SK-N-SH (cell line): ENCODE data around the gene PASK. TPM values are rescaled to one million over a fixed set of nuclear protein-coding genes. Genes with fewer than 3 reads are reported as not detected.

ENCODE experiments used
- CTCF ChIA-PET: fragments of 300-600, 350-600 bp; formaldehyde crosslinking; extraction: SDS; loops from one replicate; lab custom pipeline; 2021; lab: Yijun Ruan, JAX
- POLR2A ChIA-PET: fragments of 350-600 bp; sonication (Branson Sonifier 250); formaldehyde crosslinking; extraction: SDS; loops from one replicate; lab custom pipeline; 2020; ENCODE audit warnings: antibody characterized with exemption, inconsistent platforms; lab: Yijun Ruan, JAX
- DNase-seq: peaks from one replicate; pipeline ENCODE4 v3.0.0; 2012
- H2AFZ ChIP-seq: fragments of 200-600 bp; sonication (generic); 2 replicates; pipeline ENCODE4 v1.8.1; 2016; ENCODE audit warnings: antibody characterized with exemption, mild to moderate bottlenecking, low read depth
- H3F3A ChIP-seq: fragments of 200-600 bp; sonication (generic); replicated peaks from 2 replicates; pipeline ENCODE3; 2016; ENCODE audit warnings: antibody characterized with exemption, mild to moderate bottlenecking; ENCODE audit not compliant: insufficient read depth
- H3K27ac ChIP-seq, 2 experiments: fragments of 200-500 bp in 1 of 2; fragments of 200-600 bp in 1 of 2; sonication (Bioruptor generic) in 1 of 2; sonication (generic), shearing (Covaris generic) in 1 of 2; 2 replicates each; pipeline versions ENCODE4 v1.5.1 to v1.6.1; 2014 to 2016; ENCODE audit warnings: low read depth in 2 of 2, inconsistent platforms in 1 of 2, low read length in 1 of 2, mild to moderate bottlenecking in 1 of 2, mixed read lengths in 1 of 2
- H3K27me3 ChIP-seq: fragments of 200-600 bp; sonication (generic), shearing (Covaris generic); 2 replicates; pipeline ENCODE4 v1.6.1; 2016; ENCODE audit warnings: mixed run types; ENCODE audit not compliant: insufficient read depth
- H3K36me3 ChIP-seq, 2 experiments: fragments of 200-500 bp in 1 of 2; fragments of 200-600 bp in 1 of 2; sonication (Bioruptor generic) in 1 of 2; sonication (generic) in 1 of 2; replicated peaks in 1 of 2; 2 replicates each; pipeline versions ENCODE3 to v1.5.1; 2014 to 2016; ENCODE audit warnings: low read length in 1 of 2, mild to moderate bottlenecking in 1 of 2; ENCODE audit not compliant: insufficient read depth in 2 of 2, control insufficient read depth in 1 of 2
- H3K4me1 ChIP-seq, 2 experiments: fragments of 200-500 bp in 1 of 2; fragments of 200-600 bp in 1 of 2; sonication (Bioruptor generic) in 1 of 2; sonication (generic), shearing (Covaris generic) in 1 of 2; 2 replicates each; pipeline versions ENCODE4 v1.5.1 to v1.6.1; 2014 to 2016; ENCODE audit warnings: low read depth in 1 of 2, low read length in 1 of 2, mixed run types in 1 of 2; ENCODE audit not compliant: insufficient read depth in 2 of 2, control insufficient read depth in 1 of 2
- H3K4me2 ChIP-seq: fragments of 200-600 bp; sonication (generic), shearing (Covaris generic); 2 replicates; pipeline ENCODE4 v1.6.1; 2017; ENCODE audit warnings: mixed run types
- H3K4me3 ChIP-seq, 2 experiments: fragments of 200-500 bp in 1 of 2; fragments of 200-600 bp in 1 of 2; sonication (Bioruptor generic) in 1 of 2; sonication (generic), shearing (Covaris generic) in 1 of 2; 2 replicates each; pipeline versions ENCODE4 v1.5.1 to v1.8.1; 2014 to 2016; ENCODE audit warnings: low read depth in 2 of 2, inconsistent platforms in 1 of 2, low read length in 1 of 2, mild to moderate bottlenecking in 1 of 2, mixed read lengths in 1 of 2, moderate library complexity in 1 of 2
- H3K79me2 ChIP-seq: fragments of 200-600 bp; sonication (generic); 2 replicates; pipeline ENCODE4 v1.8.1; 2017; ENCODE audit warnings: mild to moderate bottlenecking; ENCODE audit not compliant: insufficient read depth
- H3K9ac ChIP-seq: fragments of 200-600 bp; sonication (generic); 2 replicates; pipeline ENCODE4 v1.6.1; 2017; ENCODE audit warnings: mixed run types
- H3K9me2 ChIP-seq: fragments of 200-600 bp; sonication (generic); 2 replicates; pipeline ENCODE4 v1.6.1; 2017; ENCODE audit warnings: mixed run types
- H3K9me3 ChIP-seq: fragments of 200-600 bp; sonication (generic); 2 replicates; pipeline ENCODE4 v1.6.1; 2017; ENCODE audit warnings: mixed run types, mild to moderate bottlenecking, moderate library complexity
- H4K20me1 ChIP-seq: fragments of 200-600 bp; sonication (generic); 2 replicates; pipeline ENCODE4 v1.6.1; 2017; ENCODE audit warnings: mild to moderate bottlenecking, mixed run types; ENCODE audit not compliant: insufficient read depth
- CHD2 ChIP-seq: fragments of 150-350 bp; IDR thresholded peaks from 2 replicates; pipeline ENCODE4 v1.6.1; 2018; ENCODE audit warnings: low read length; ENCODE audit not compliant: partially characterized antibody
- CTCF ChIP-seq: fragments of 200-600 bp; sonication (generic); IDR thresholded peaks from 2 replicates; pipeline ENCODE4 v1.6.1; 2017; ENCODE audit warnings: antibody characterized with exemption, mild to moderate bottlenecking, moderate library complexity
- EP300 ChIP-seq, 2 experiments: IDR thresholded peaks; 2 replicates each; pipeline versions ENCODE4 v1.4.0 to v1.6.1; 2012; ENCODE audit warnings: borderline replicate concordance in 1 of 2, low read depth in 1 of 2, low read length in 1 of 2
- EZH2phosphoT487 ChIP-seq: fragments of 200-600 bp; sonication (generic); IDR thresholded peaks from 2 replicates; pipeline ENCODE4 v1.6.1; 2017; ENCODE audit warnings: low read depth, mixed run types, mild to moderate bottlenecking, antibody characterized with exemption, moderate library complexity, borderline replicate concordance
- FOSL2 ChIP-seq: IDR thresholded peaks from 2 replicates; pipeline ENCODE4 v1.4.0; 2012; ENCODE audit warnings: low read depth, mild to moderate bottlenecking, moderate library complexity, borderline replicate concordance
- FOXJ3 ChIP-seq: sonication (generic); formaldehyde crosslinking; IDR thresholded peaks from 2 replicates; pipeline ENCODE4 v1.5.1; 2020; ENCODE audit warnings: mild to moderate bottlenecking, missing genetic modification reagents
- FOXM1 ChIP-seq: IDR thresholded peaks from 2 replicates; pipeline ENCODE4 v1.4.0; 2012; ENCODE audit warnings: low read depth, mild to moderate bottlenecking
- IRF3 ChIP-seq: fragments of 150-350 bp; IDR thresholded peaks from 2 replicates; pipeline ENCODE4 v1.6.1; 2016; ENCODE audit warnings: mild to moderate bottlenecking, low read depth, low read length
- MXI1 ChIP-seq: IDR thresholded peaks from 2 replicates; pipeline ENCODE4 v1.6.1; 2012; ENCODE audit warnings: mild to moderate bottlenecking, low read depth, low read length, improper control_type of control experiment
- NFIC ChIP-seq: IDR thresholded peaks from 2 replicates; pipeline ENCODE4 v1.4.0; 2012; ENCODE audit warnings: borderline replicate concordance
- NRF1 ChIP-seq: IDR thresholded peaks from 2 replicates; pipeline ENCODE4 v1.6.1; 2012; ENCODE audit warnings: low read depth, mild to moderate bottlenecking, low read length
- PBX3 ChIP-seq: IDR thresholded peaks from 2 replicates; pipeline ENCODE4; 2012
- RCOR1 ChIP-seq: fragments of 150-350 bp; IDR thresholded peaks from 2 replicates; pipeline ENCODE4 v1.6.1; 2017; ENCODE audit warnings: antibody characterized with exemption, low read length
- RFX5 ChIP-seq: IDR thresholded peaks from 2 replicates; pipeline ENCODE4 v1.6.1; 2012; ENCODE audit warnings: mild to moderate bottlenecking, improper control_type of control experiment, low read length
- RXRA ChIP-seq: IDR thresholded peaks from 2 replicates; pipeline ENCODE4 v1.4.0; 2012; ENCODE audit warnings: low read depth, mild to moderate bottlenecking, borderline replicate concordance
- SIN3A ChIP-seq: IDR thresholded peaks from 2 replicates; pipeline ENCODE4 v1.6.1; 2012; ENCODE audit warnings: low read depth, mild to moderate bottlenecking, low read length, moderate library complexity, borderline replicate concordance
- SMC3 ChIP-seq: IDR thresholded peaks from 2 replicates; pipeline ENCODE4 v1.6.1; 2012; ENCODE audit warnings: low read depth, low read length, improper control_type of control experiment
- TCF12 ChIP-seq: IDR thresholded peaks from 2 replicates; pipeline ENCODE4 v1.4.0; 2012
- USF1 ChIP-seq: IDR thresholded peaks from 2 replicates; pipeline ENCODE4 v1.4.0; 2012; ENCODE audit warnings: low read depth, borderline replicate concordance
- USF2 ChIP-seq: fragments of 150-350 bp; IDR thresholded peaks from 2 replicates; pipeline ENCODE4 v1.6.1; 2017; ENCODE audit warnings: antibody characterized with exemption, low read length, low read depth, borderline replicate concordance
- WGBS: methylation state at CpG from one replicate; pipeline ENCODE4 v1.1.6; 2017; ENCODE audit warnings: low lambda C conversion rate; 5-methylcytosine and 5-hydroxymethylcytosine counted together
- polyA plus RNA-seq, 3 experiments: library from polyadenylated mRNA; depleted of rRNA; stranded (reverse); fragments of >200 nt; gene quantifications; 2 replicates each; pipeline ENCODE4 v1.2.3, GENCODE V29; 2012

PASK gene
- polyA plus RNA-seq, 1 of the 3 experiments (the other 2 are of a cell fraction): 6.3 TPM

- H3K36me3 ChIP-seq: no peaks in the 10 kb centered on the region
- TF ChIP-seq FOXJ3 (no peak), USF2 (no peak), RXRA (no peak), TCF12 (no peak), IRF3 (no peak), USF1 (no peak), NRF1 (no peak), FOXM1 (no peak), RFX5 (no peak)
- TF ChIP-seq, all 33 proteins: peak for 0
- Histone ChIP-seq H3K27ac (no peak overlapping the region), H3K27me3 (no peaks in the 10 kb centered on the region), H3K79me2 (no peaks in the 10 kb centered on the region), H2AFZ (no peak overlapping the region), H3K4me1 (no peaks in the 10 kb centered on the region), H3K9me3 (no peaks in the 10 kb centered on the region), H4K20me1 (no peaks in the 10 kb centered on the region), H3K9ac (no peak overlapping the region), H3F3A (no peaks in the 10 kb centered on the region), H3K9me2 (no peaks in the 10 kb centered on the region), H3K4me2 (no peak overlapping the region), H3K4me3 (no peak overlapping the region)
- POLR2A ChIA-PET: no interaction called here
- CTCF ChIA-PET: interaction anchor here (1.1 kb wide), 1 partner anchor 78 kb away, joined by 3 read pairs; no protein-coding TSS in a partner anchor
- 96% methylated on average over 16 of the region's 16 CpGs for WGBS
- DNase-seq: no peak
These were observed 10.8 kb downstream of the PASK start for GRCh38 chr2:241138471-241138870.

- Histone ChIP-seq H3K4me1 (no peaks in the 10 kb centered on the region), H3K9me3 (no peaks in the 10 kb centered on the region), H4K20me1 (no peaks in the 10 kb centered on the region), H3K9me2 (no peaks in the 10 kb centered on the region), H3K4me2 (no peak overlapping the region), H3K4me3 (no peak overlapping the region), H3K27me3 (no peaks in the 10 kb centered on the region), H3K9ac (no peak overlapping the region), H3K27ac (no peak overlapping the region), H2AFZ (no peak overlapping the region), H3K79me2 (no peaks in the 10 kb centered on the region), H3F3A (no peaks in the 10 kb centered on the region), H3K36me3 (no peaks in the 10 kb centered on the region)
- POLR2A ChIA-PET: no interaction called here
- WGBS: 94% methylated on average over 16 of the region's 24 CpGs
- CTCF ChIA-PET: interaction anchor here (1.1 to 1.4 kb wide), 3 partner anchors 59 to 286 kb away, joined by 3 to 4 read pairs (median 3); no protein-coding TSS in a partner anchor
- no peak for DNase-seq
- no peak for TF ChIP-seq EP300 (IDR thresholded peaks at IDR 0.05; ENCODE audit: borderline replicate concordance in 1 of 2, low read depth in 1 of 2, low read length in 1 of 2)
- TF ChIP-seq NRF1: no peak
- TF ChIP-seq NFIC: no peak
- TF ChIP-seq CTCF: no peak
- no peak for TF ChIP-seq PBX3
- TF ChIP-seq MXI1: no peak
- no peak for TF ChIP-seq CHD2
- TF ChIP-seq SIN3A: no peak
- no peak for TF ChIP-seq SMC3
- TF ChIP-seq RCOR1: no peak
- TF ChIP-seq EZH2phosphoT487: no peak
- TF ChIP-seq FOSL2: no peak
These were observed 11.7 kb downstream of the PASK start for GRCh38 chr2:241137276-241138190.
